GM13976 (cell line): ENCODE measurements around the gene KRR1.

Experiments
- DNase-seq: peaks from one replicate; pipeline ENCODE4 v3.0.0; 2012; ENCODE audit warnings: low spot score
- CTCF ChIP-seq: IDR thresholded peaks from 2 replicates; pipeline ENCODE4 v1.5.1; 2012; ENCODE audit warnings: borderline replicate concordance, mild to moderate bottlenecking; ENCODE audit not compliant: insufficient read depth; ENCODE audit errors: extremely low read depth, missing control alignments, control extremely low read depth
- in situ Hi-C: fragments of 300-500 bp; cut with MboI; formaldehyde crosslinking; loops from one replicate; pipeline ENCODE4 v1.12.0; 2022; ENCODE audit warnings: low sequenced_read_pairs, mixed read lengths, inconsistent platforms; ENCODE audit not compliant: unreplicated experiment

KRR1 gene

GRCh38 chr12:75553398-75553797 lies 42.0 kb upstream of the KRR1 start:
- DNase-seq = no peak
- TF ChIP-seq CTCF = no peak
- in situ Hi-C loops = no loop called here

- TF ChIP-seq CTCF = no peak
- no peak for DNase-seq
- in situ Hi-C loops = no loop called here
These were observed 40.1 kb upstream of the KRR1 start for GRCh38 chr12:75551477-75551876.

GRCh38 chr12:75550401-75551240 lies 39.2 kb upstream of the KRR1 start:
- DNase-seq = no peak
- in situ Hi-C loops = no loop called here
- TF ChIP-seq CTCF = no peak

- in situ Hi-C loops = loop anchor here (25.0 kb wide), 3 partner anchors 787 to 1012 kb away; partner anchors contain the start of genes BBS10 and OSBPL8
These were observed 38.6 kb upstream of the KRR1 start for GRCh38 chr12:75549989-75550388.

GRCh38 chr12:75548879-75549278 lies 37.5 kb upstream of the KRR1 start:
- no peak for DNase-seq
- TF ChIP-seq CTCF = no peak
- in situ Hi-C loops = loop anchor here (25.0 kb wide), 3 partner anchors 788 to 1013 kb away; partner anchors contain the start of genes BBS10 and OSBPL8

More at GRCh38 chr12:75549989-75550388, 38.6 kb upstream of the KRR1 start:
- TF ChIP-seq CTCF = no peak
- no peak for DNase-seq

- TF ChIP-seq CTCF = no peak
- in situ Hi-C loops = loop anchor here (25.0 kb wide), 3 partner anchors 792 to 1017 kb away; partner anchors contain the start of genes BBS10 and OSBPL8
- no peak for DNase-seq
These were observed 34.2 kb upstream of the KRR1 start for GRCh38 chr12:75545636-75546035.
